Keratinocyte (primary cell): ENCODE results near the gene CTF1.

Source experiments
- EZH2 ChIP-seq: IDR thresholded peaks from one replicate; pipeline ENCODE4 v1.6.1; 2012; ENCODE audit warnings: inconsistent platforms, mild to moderate bottlenecking, low read length, moderate library complexity
- TF ChIP-seq, protein P1 (sequence below), 3 experiments: IDR thresholded peaks in 1 of 3; conservative IDR thresholded peaks in 1 of 3; optimal IDR thresholded peaks in 1 of 3; 2 replicates in 2 of 3; 3 replicates in 1 of 3; pipeline versions ENCODE3 to v1.5.1; 2011; ENCODE audit warnings: low read length in 3 of 3, mild to moderate bottlenecking in 3 of 3, moderate library complexity in 2 of 3, control low read depth in 1 of 3, inconsistent platforms in 1 of 3; ENCODE audit not compliant: insufficient read depth in 2 of 3; ENCODE audit errors: extremely low read depth in 1 of 3

DNA sequence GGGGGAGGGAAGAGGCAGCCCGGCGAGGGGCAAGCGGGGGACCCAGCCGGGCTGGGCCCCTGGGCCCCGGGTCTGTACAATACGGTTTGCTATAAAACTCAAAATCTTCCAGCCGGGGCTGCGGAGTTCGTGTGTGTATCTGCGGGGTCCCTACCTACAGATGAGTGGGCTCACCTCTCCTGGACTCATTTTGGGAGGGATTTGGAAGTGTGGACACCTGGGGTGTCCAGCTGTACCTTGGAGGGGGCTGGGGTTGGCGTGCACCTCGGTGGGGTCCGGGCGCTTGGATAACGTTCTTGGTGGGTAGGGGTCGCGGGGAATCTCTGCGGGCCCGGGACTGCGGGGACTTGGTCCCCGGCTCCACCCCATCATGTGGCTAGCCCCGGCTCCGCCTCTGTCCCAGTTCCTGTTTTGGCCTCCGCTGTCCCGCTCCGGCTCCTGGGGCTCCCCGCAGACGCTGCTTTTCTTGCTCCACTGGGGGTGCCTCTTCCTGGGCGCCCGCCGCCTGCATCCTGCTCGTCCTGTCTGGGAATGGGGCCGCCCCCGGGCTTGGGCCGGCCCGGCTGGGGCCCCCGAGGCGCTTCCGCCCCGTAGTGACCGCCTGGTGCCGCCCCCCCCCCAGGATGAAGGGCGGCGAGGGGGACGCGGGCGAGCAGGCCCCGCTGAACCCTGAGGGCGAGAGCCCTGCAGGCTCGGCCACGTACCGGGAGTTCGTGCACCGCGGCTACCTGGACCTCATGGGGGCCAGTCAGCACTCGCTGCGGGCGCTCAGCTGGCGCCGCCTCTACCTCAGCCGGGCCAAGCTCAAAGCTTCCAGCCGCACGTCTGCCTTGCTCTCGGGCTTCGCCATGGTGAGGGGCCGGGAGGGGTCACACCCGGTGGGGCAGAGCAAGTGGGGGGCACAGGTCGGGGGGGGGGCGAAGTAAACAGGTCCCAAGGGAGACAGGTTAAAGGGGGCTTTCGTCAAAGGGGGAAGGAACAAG lies 52.5 kb downstream of the CTF1 start, which contains the start of gene ORAI3:
- TF ChIP-seq, protein P1, sequence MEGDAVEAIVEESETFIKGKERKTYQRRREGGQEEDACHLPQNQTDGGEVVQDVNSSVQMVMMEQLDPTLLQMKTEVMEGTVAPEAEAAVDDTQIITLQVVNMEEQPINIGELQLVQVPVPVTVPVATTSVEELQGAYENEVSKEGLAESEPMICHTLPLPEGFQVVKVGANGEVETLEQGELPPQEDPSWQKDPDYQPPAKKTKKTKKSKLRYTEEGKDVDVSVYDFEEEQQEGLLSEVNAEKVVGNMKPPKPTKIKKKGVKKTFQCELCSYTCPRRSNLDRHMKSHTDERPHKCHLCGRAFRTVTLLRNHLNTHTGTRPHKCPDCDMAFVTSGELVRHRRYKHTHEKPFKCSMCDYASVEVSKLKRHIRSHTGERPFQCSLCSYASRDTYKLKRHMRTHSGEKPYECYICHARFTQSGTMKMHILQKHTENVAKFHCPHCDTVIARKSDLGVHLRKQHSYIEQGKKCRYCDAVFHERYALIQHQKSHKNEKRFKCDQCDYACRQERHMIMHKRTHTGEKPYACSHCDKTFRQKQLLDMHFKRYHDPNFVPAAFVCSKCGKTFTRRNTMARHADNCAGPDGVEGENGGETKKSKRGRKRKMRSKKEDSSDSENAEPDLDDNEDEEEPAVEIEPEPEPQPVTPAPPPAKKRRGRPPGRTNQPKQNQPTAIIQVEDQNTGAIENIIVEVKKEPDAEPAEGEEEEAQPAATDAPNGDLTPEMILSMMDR (optimal IDR thresholded peaks at IDR 0.05 in 1 of 3, IDR thresholded peaks at IDR 0.05 in 1 of 3, conservative IDR thresholded peaks at IDR 0.05 in 1 of 3; ENCODE audit: extremely low read depth in 1 of 3, insufficient read depth in 2 of 3, low read length in 3 of 3) = no peak
- TF ChIP-seq EZH2 = no peak
